ENCODE data around the gene TMEM117. TPM values are rescaled to one million over a fixed set of nuclear protein-coding genes. Genes with fewer than 3 reads are reported as not detected.
"Not testable (repeated sequence)": the region's sequence is repeated elsewhere in the genome, so short reads cannot be mapped to it uniquely, and the experiment has no call there.

TMEM117 gene
- total and polyA plus RNA-seq, 2 donors (not counting 3 experiments of a cell fraction or from before 2014, with no cell fraction given): 1.2 to 3.8 TPM

GRCh38 chr12:43869184-43869583 is 33.3 kb downstream of the TMEM117 start:
- Histone ChIP-seq H3K9me3 (replicated peaks; ENCODE audit: control insufficient read depth, insufficient read depth, low read length) (no peaks in the 10 kb centered on the region), H3K79me2 (ENCODE audit: control insufficient read depth, insufficient read depth, low read length) (no peaks in the 10 kb centered on the region), H3K36me3 (ENCODE audit: control insufficient read depth in 2 of 2, extremely low read depth in 1 of 2, insufficient read depth in 2 of 2, low read length in 2 of 2) (no peaks in the 10 kb centered on the region), H3K9ac (replicated peaks; ENCODE audit: extremely low read depth, insufficient read depth, low read length) (no peak overlapping the region), H3K4me3 (replicated peaks in 1 of 3; ENCODE audit: insufficient read depth in 1 of 3, low read depth in 1 of 3, low read length in 3 of 3) (no peak overlapping the region), H3K4me2 (ENCODE audit: insufficient read depth, low read length) (no peak overlapping the region), H3K27me3 (ENCODE audit: control insufficient read depth in 2 of 2, insufficient read depth in 2 of 2, low read length in 2 of 2) (no peaks in the 10 kb centered on the region), H3K4me1 (ENCODE audit: control insufficient read depth, extremely low read depth, insufficient read depth, low read length) (no peaks in the 10 kb centered on the region), H4K20me1 (replicated peaks; ENCODE audit: control insufficient read depth, extremely low read depth, insufficient read depth, low read length) (no peaks in the 10 kb centered on the region), H3K9me1 (replicated peaks; ENCODE audit: control insufficient read depth, extremely low read depth, insufficient read depth, low read length) (no peaks in the 10 kb centered on the region), H3K27ac (ENCODE audit: insufficient read depth, low read depth, low read length) (no peak overlapping the region), H2AFZ (ENCODE audit: low read depth, low read length) (no peak overlapping the region)
- intact Hi-C loops (cut with micrococcal nuclease) (no loop called here), dilution Hi-C loops (cut with MboI; ENCODE audit: extremely low pct_ligation_motif_present, low sequenced_read_pairs) (no loop called here)
- DNase-seq (ENCODE audit: low read depth, low spot score) (no peak), FAIRE-seq (no peak)
- BruUV-seq (replicated peaks): no TSS peak
- no peak for TF ChIP-seq FOS (IDR thresholded peaks at IDR 0.05; ENCODE audit: borderline replicate concordance, insufficient read depth, low read length)
- POLR2A ChIA-PET: interaction anchor here (0.6 kb wide), 1 partner anchor 8 kb away, joined by 3 read pairs; no protein-coding TSS in a partner anchor
- CTCF ChIA-PET: no interaction called here

DNA sequence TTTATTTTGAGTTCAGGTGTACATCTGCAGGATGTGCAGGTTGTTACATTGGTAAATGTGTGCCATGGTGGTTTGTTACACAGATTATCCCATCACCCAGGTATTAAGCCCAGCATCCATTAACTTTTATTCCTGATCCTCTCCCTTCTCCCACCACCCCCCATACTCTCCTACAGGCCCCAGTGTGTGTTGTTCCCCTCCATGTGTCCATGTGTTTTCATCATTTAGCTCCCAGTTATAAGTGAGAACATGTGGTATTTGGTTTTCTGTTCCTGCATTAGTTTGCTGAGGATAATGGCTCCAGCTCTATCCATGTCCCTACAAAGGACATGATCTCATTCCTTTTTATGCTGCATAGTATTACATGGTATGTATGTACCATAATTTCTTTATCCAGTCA is 33.9 kb downstream of the TMEM117 start:
- dilution Hi-C loops (cut with MboI; ENCODE audit: extremely low pct_ligation_motif_present, low sequenced_read_pairs); H3K9ac ChIP-seq (replicated peaks; ENCODE audit: extremely low read depth, insufficient read depth, low read length); DNase-seq (ENCODE audit: low read depth, low spot score); H3K79me2 ChIP-seq (ENCODE audit: control insufficient read depth, insufficient read depth, low read length); H3K27me3 ChIP-seq (ENCODE audit: control insufficient read depth in 2 of 2, insufficient read depth in 2 of 2, low read length in 2 of 2); BruUV-seq (replicated peaks); H2AFZ ChIP-seq (ENCODE audit: low read depth, low read length); H3K9me3 ChIP-seq (replicated peaks; ENCODE audit: control insufficient read depth, insufficient read depth, low read length); H3K9me1 ChIP-seq (replicated peaks; ENCODE audit: control insufficient read depth, extremely low read depth, insufficient read depth, low read length); H3K4me2 ChIP-seq (ENCODE audit: insufficient read depth, low read length); H3K36me3 ChIP-seq (ENCODE audit: control insufficient read depth in 2 of 2, extremely low read depth in 1 of 2, insufficient read depth in 2 of 2, low read length in 2 of 2); FAIRE-seq; H3K27ac ChIP-seq (ENCODE audit: insufficient read depth, low read depth, low read length); intact Hi-C loops (cut with micrococcal nuclease); H4K20me1 ChIP-seq (replicated peaks; ENCODE audit: control insufficient read depth, extremely low read depth, insufficient read depth, low read length); H3K4me3 ChIP-seq (replicated peaks in 1 of 3; ENCODE audit: insufficient read depth in 1 of 3, low read depth in 1 of 3, low read length in 3 of 3); CTCF ChIA-PET; H3K4me1 ChIP-seq (ENCODE audit: control insufficient read depth, extremely low read depth, insufficient read depth, low read length): not testable (repeated sequence)
- POLR2A ChIA-PET: interaction anchor here (0.6 kb wide), 1 partner anchor 8 kb away, joined by 3 read pairs; no protein-coding TSS in a partner anchor

GRCh38 chr12:43871258-43871657 is 35.4 kb downstream of the TMEM117 start:
- POLR2A ChIA-PET; intact Hi-C loops (cut with micrococcal nuclease); FAIRE-seq; BruUV-seq (replicated peaks); DNase-seq (ENCODE audit: low read depth, low spot score); H3K4me1 ChIP-seq (ENCODE audit: control insufficient read depth, extremely low read depth, insufficient read depth, low read length); H3K27ac ChIP-seq (ENCODE audit: insufficient read depth, low read depth, low read length); H3K4me3 ChIP-seq (replicated peaks in 1 of 3; ENCODE audit: insufficient read depth in 1 of 3, low read depth in 1 of 3, low read length in 3 of 3); H3K36me3 ChIP-seq (ENCODE audit: control insufficient read depth in 2 of 2, extremely low read depth in 1 of 2, insufficient read depth in 2 of 2, low read length in 2 of 2); H4K20me1 ChIP-seq (replicated peaks; ENCODE audit: control insufficient read depth, extremely low read depth, insufficient read depth, low read length); H3K27me3 ChIP-seq (ENCODE audit: control insufficient read depth in 2 of 2, insufficient read depth in 2 of 2, low read length in 2 of 2); H3K9ac ChIP-seq (replicated peaks; ENCODE audit: extremely low read depth, insufficient read depth, low read length); H3K4me2 ChIP-seq (ENCODE audit: insufficient read depth, low read length); H3K9me3 ChIP-seq (replicated peaks; ENCODE audit: control insufficient read depth, insufficient read depth, low read length); H3K9me1 ChIP-seq (replicated peaks; ENCODE audit: control insufficient read depth, extremely low read depth, insufficient read depth, low read length); dilution Hi-C loops (cut with MboI; ENCODE audit: extremely low pct_ligation_motif_present, low sequenced_read_pairs); H2AFZ ChIP-seq (ENCODE audit: low read depth, low read length); H3K79me2 ChIP-seq (ENCODE audit: control insufficient read depth, insufficient read depth, low read length): not testable (repeated sequence)
- CTCF ChIA-PET: interaction anchor here (1.4 to 3.5 kb wide), 2 partner anchors 11 to 19 kb away, joined by 3 to 13 read pairs; no protein-coding TSS in a partner anchor

All from endothelial cell of umbilical vein (primary cell).